BE2C (cell line): ENCODE results near the gene MPEG1.

ENCODE experiments used
- DNase-seq: peaks from one replicate; pipeline ENCODE4 v3.0.0-alpha.2; 2020
- H3K27me3 ChIP-seq: fragments of 250-450 bp; sonication (Bioruptor Pico); 2 replicates; pipeline ENCODE4 v1.5.1; 2020; ENCODE audit warnings: mild to moderate bottlenecking
- H3K36me3 ChIP-seq: fragments of 250-450 bp; sonication (Bioruptor Pico); 2 replicates; pipeline ENCODE4 v1.5.1; 2020; ENCODE audit warnings: mild to moderate bottlenecking
- H3K4me1 ChIP-seq: fragments of 250-450 bp; sonication (Bioruptor Pico); 2 replicates; pipeline ENCODE4 v1.5.1; 2020
- H3K4me3 ChIP-seq: 2 replicates; pipeline ENCODE4 v1.5.1; 2011; ENCODE audit warnings: low read depth, low read length
- H3K9me3 ChIP-seq: fragments of 250-450 bp; sonication (Bioruptor Pico); 2 replicates; pipeline ENCODE4 v1.5.1; 2020
- TF ChIP-seq, protein P1 (sequence below): IDR thresholded peaks from 2 replicates; pipeline ENCODE4 v1.5.1; 2012; ENCODE audit warnings: mild to moderate bottlenecking, low read depth, low read length

Gene MPEG1

GRCh38 chr11:59196777-59197176 lies 15.9 kb downstream of the MPEG1 start:
- H3K27me3 ChIP-seq: no peaks in the 10 kb centered on the region
- TF ChIP-seq, protein P1, sequence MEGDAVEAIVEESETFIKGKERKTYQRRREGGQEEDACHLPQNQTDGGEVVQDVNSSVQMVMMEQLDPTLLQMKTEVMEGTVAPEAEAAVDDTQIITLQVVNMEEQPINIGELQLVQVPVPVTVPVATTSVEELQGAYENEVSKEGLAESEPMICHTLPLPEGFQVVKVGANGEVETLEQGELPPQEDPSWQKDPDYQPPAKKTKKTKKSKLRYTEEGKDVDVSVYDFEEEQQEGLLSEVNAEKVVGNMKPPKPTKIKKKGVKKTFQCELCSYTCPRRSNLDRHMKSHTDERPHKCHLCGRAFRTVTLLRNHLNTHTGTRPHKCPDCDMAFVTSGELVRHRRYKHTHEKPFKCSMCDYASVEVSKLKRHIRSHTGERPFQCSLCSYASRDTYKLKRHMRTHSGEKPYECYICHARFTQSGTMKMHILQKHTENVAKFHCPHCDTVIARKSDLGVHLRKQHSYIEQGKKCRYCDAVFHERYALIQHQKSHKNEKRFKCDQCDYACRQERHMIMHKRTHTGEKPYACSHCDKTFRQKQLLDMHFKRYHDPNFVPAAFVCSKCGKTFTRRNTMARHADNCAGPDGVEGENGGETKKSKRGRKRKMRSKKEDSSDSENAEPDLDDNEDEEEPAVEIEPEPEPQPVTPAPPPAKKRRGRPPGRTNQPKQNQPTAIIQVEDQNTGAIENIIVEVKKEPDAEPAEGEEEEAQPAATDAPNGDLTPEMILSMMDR: no peak
- no peaks in the 10 kb centered on the region for H3K4me1 ChIP-seq
- H3K9me3 ChIP-seq: no peaks in the 10 kb centered on the region
- H3K4me3 ChIP-seq: no peak overlapping the region
- DNase-seq: no peak
- H3K36me3 ChIP-seq: no peaks in the 10 kb centered on the region

- no peak for DNase-seq
- Histone ChIP-seq H3K4me3 (no peak overlapping the region), H3K36me3 (no peaks in the 10 kb centered on the region), H3K9me3 (no peaks in the 10 kb centered on the region), H3K27me3 (no peaks in the 10 kb centered on the region), H3K4me1 (no peaks in the 10 kb centered on the region)
- TF ChIP-seq, protein P1: no peak
Measured at GRCh38 chr11:59195586-59195985, 17.1 kb downstream of the MPEG1 start.

GRCh38 chr11:59193587-59194130 lies 19.1 kb downstream of the MPEG1 start:
- DNase-seq: no peak
- H3K4me1 ChIP-seq: no peaks in the 10 kb centered on the region
- TF ChIP-seq, protein P1: no peak
- H3K36me3 ChIP-seq: no peaks in the 10 kb centered on the region
- no peaks in the 10 kb centered on the region for H3K27me3 ChIP-seq
- no peaks in the 10 kb centered on the region for H3K9me3 ChIP-seq
- no peak overlapping the region for H3K4me3 ChIP-seq

DNA sequence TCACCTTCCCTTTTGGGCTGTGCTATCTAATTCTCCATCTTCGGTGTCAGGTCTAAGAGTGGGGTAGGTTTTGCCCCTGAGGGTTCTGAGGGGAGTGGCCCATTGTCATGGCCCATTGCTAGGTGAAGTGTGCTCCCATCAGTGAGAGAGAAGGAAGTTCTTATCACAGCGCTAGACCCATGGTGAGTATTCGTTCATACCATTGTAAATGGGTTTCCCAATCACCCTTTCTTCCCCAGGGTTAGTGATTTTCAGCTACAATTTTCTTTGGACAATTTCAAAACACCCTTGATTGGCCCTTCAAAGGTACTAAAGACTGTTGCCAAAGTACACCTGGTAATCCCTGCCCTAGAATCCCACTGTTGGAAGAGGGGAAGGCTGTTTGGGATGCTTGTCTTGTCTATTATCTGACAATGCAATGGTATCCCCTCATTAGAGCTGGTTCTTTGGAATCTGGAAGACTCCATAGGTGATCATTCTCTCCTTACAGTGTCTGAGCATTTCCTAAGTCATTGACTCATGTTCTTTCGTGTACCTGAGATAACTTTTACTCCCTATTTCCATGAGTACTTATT lies 20.2 kb downstream of the MPEG1 start:
- Histone ChIP-seq H3K9me3 (no peaks in the 10 kb centered on the region), H3K4me3 (no peak overlapping the region), H3K27me3 (no peaks in the 10 kb centered on the region), H3K36me3 (no peaks in the 10 kb centered on the region), H3K4me1 (no peaks in the 10 kb centered on the region)
- TF ChIP-seq, protein P1: no peak
- DNase-seq: no peak

DNA sequence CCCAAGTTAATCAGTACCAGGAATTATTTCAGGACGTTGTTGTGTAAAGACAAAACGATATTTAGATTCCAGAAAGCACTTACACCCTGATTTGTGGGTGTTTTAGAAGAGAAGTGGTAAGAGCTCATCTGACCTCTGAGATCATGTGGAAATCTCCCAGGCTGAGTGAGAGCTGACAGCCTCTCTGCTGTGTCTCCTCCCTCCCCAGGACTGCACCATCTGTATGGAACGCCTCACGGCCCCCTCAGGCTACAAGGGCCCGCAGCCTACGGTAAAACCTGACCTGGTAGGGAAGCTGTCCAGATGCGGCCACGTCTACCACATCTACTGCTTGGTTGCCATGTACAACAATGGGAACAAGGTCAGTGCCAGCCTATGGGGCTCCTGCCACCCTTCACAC lies 20.8 kb downstream of the MPEG1 start:
- TF ChIP-seq, protein P1: no peak

DNA sequence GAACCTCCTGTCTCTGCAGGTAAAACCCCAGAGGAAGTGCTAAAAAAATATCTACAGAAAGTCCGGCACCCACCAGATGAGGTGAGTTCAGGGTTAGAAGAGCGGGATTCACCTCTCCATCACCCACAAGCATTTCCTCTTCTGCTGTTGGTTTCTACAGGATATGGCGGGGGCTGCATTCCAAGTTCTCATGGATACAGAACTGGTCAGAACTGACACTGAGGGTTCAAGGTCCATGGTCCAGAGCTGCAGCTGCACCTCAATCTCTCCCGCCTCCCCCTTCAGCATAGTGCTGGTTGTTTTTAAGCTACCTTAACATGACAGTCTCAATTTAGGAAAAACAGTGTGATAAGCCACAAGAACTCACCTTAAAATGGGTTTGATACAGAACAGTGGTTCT lies 21.6 kb downstream of the MPEG1 start:
- H3K36me3 ChIP-seq: no peaks in the 10 kb centered on the region
- TF ChIP-seq, protein P1: no peak
- H3K4me1 ChIP-seq: no peaks in the 10 kb centered on the region
- DNase-seq: no peak
- H3K4me3 ChIP-seq: no peak overlapping the region
- H3K9me3 ChIP-seq: no peaks in the 10 kb centered on the region
- no peaks in the 10 kb centered on the region for H3K27me3 ChIP-seq

More for the DNA sequence above, 20.8 kb downstream of the MPEG1 start:
- no peak for DNase-seq
- Histone ChIP-seq H3K27me3 (no peaks in the 10 kb centered on the region), H3K4me1 (no peaks in the 10 kb centered on the region), H3K9me3 (no peaks in the 10 kb centered on the region), H3K4me3 (no peak overlapping the region), H3K36me3 (no peaks in the 10 kb centered on the region)
